B cell (primary cell): ENCODE measurements around the gene TAF11.
"Not testable (repeated sequence)": the region's sequence is repeated elsewhere in the genome, so short reads cannot be mapped to it uniquely, and the experiment has no call there.

Experiments
- EZH2 ChIP-seq: IDR thresholded peaks from 2 replicates; pipeline ENCODE4 v1.6.1; 2012; ENCODE audit warnings: borderline replicate concordance, low read depth, mild to moderate bottlenecking, moderate library complexity, low read length; ENCODE audit not compliant: insufficient read depth, poor library complexity, severe bottlenecking
- TF ChIP-seq, protein P1 (sequence below): fragments of 200-600 bp; IDR thresholded peaks from one replicate; pipeline ENCODE4 v1.8.0; 2022; ENCODE audit warnings: antibody characterized with exemption, mild to moderate bottlenecking

GRCh38 chr6:34932202-34932601, 44.4 kb upstream of the TAF11 start:
- TF ChIP-seq EZH2, result not testable (repeated sequence)
- TF ChIP-seq, protein P1, sequence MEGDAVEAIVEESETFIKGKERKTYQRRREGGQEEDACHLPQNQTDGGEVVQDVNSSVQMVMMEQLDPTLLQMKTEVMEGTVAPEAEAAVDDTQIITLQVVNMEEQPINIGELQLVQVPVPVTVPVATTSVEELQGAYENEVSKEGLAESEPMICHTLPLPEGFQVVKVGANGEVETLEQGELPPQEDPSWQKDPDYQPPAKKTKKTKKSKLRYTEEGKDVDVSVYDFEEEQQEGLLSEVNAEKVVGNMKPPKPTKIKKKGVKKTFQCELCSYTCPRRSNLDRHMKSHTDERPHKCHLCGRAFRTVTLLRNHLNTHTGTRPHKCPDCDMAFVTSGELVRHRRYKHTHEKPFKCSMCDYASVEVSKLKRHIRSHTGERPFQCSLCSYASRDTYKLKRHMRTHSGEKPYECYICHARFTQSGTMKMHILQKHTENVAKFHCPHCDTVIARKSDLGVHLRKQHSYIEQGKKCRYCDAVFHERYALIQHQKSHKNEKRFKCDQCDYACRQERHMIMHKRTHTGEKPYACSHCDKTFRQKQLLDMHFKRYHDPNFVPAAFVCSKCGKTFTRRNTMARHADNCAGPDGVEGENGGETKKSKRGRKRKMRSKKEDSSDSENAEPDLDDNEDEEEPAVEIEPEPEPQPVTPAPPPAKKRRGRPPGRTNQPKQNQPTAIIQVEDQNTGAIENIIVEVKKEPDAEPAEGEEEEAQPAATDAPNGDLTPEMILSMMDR, result not testable (repeated sequence)
